HepG2 (cell line): ENCODE data around the gene FN1. TPM values are rescaled to one million over a fixed set of nuclear protein-coding genes. Genes with fewer than 3 reads are reported as not detected.

Experiments used
- ELF3 ChIP-seq: IDR thresholded peaks from 2 replicates; pipeline ENCODE4 v1.6.1; 2016; ENCODE audit warnings: missing genetic modification reagents, missing compliant biosample characterization
- ESRRA ChIP-seq: sonication (generic); formaldehyde crosslinking; IDR thresholded peaks from 2 replicates; pipeline ENCODE4 v1.5.1; 2020; ENCODE audit warnings: mild to moderate bottlenecking, low read depth, missing genetic modification reagents
- HNF4A ChIP-seq: sonication (generic); formaldehyde crosslinking; IDR thresholded peaks from 2 replicates; pipeline ENCODE4 v1.4.0; 2020; ENCODE audit warnings: missing genetic modification reagents
- IRF2 ChIP-seq: IDR thresholded peaks from 2 replicates; pipeline ENCODE4 v1.6.1; 2018; ENCODE audit warnings: missing genetic modification reagents, missing compliant biosample characterization
- MED1 ChIP-seq: sonication (generic); formaldehyde crosslinking; IDR thresholded peaks from 2 replicates; pipeline ENCODE4 v1.4.0; 2020; ENCODE audit warnings: missing genetic modification reagents
- NCOA2 ChIP-seq: sonication (generic); formaldehyde crosslinking; IDR thresholded peaks from 2 replicates; pipeline ENCODE4 v1.8.0; 2022; ENCODE audit warnings: inconsistent platforms
- RORA ChIP-seq: sonication (generic); formaldehyde crosslinking; IDR thresholded peaks from 2 replicates; pipeline ENCODE4 v1.5.0; 2020; ENCODE audit warnings: mild to moderate bottlenecking, missing genetic modification reagents, moderate library complexity
- SMC3 ChIP-seq: IDR thresholded peaks from 2 replicates; pipeline ENCODE4 v1.6.1; 2011; ENCODE audit warnings: low read length, improper control_type of control experiment
- ZNF143 ChIP-seq: sonication (generic); formaldehyde crosslinking; IDR thresholded peaks from 2 replicates; pipeline ENCODE4 v1.4.0; 2020; ENCODE audit warnings: missing genetic modification reagents
- ZNF331 ChIP-seq: sonication (generic); formaldehyde crosslinking; IDR thresholded peaks from 2 replicates; pipeline ENCODE4 v1.4.0; 2020; ENCODE audit warnings: missing genetic modification reagents
- ZNF563 ChIP-seq: sonication (generic); formaldehyde crosslinking; IDR thresholded peaks from 2 replicates; pipeline ENCODE4 v1.8.0; 2022; ENCODE audit warnings: mild to moderate bottlenecking, moderate library complexity, missing genetic modification reagents
- ZNF572 ChIP-seq: sonication (generic); formaldehyde crosslinking; IDR thresholded peaks from 2 replicates; pipeline ENCODE4 v1.5.1; 2020; ENCODE audit warnings: mild to moderate bottlenecking, missing genetic modification reagents
- ZSCAN9 ChIP-seq: IDR thresholded peaks from 2 replicates; pipeline ENCODE4 v1.6.1; 2016; ENCODE audit warnings: borderline replicate concordance
- polyA plus RNA-seq, 8 experiments: library from polyadenylated mRNA; depleted of rRNA in 3 of 8; stranded (reverse) in 7 of 8; unstranded in 1 of 8; fragments of >200 nt; fragmentation: Illumina TruSeq in 4 of 8; extraction: Trizol in 4 of 8; gene quantifications; 2 replicates each; pipeline versions ENCODE4 v1.2.1 to v1.2.3, GENCODE V29; 2011 to 2016; ENCODE audit warnings: low read depth in 4 of 8, missing spikeins in 1 of 8, mixed read lengths in 1 of 8; ENCODE audit not compliant: insufficient read depth in 1 of 8
- total RNA-seq, 5 experiments: library from RNA; depleted of rRNA; stranded (reverse); fragments of >200 nt; fragmentation: Illumina TruSeq; extraction: Trizol; gene quantifications; 2 replicates each; pipeline ENCODE4 v1.2.3, GENCODE V29; 2016; ENCODE audit warnings: low read depth in 1 of 5
- TF ChIP-seq, protein P1 (sequence below): sonication (generic); formaldehyde crosslinking; IDR thresholded peaks from 2 replicates; pipeline ENCODE4 v1.4.0; 2020; ENCODE audit warnings: missing genetic modification reagents, mild to moderate bottlenecking, borderline replicate concordance
- TF ChIP-seq, protein P2 (sequence below), 2 experiments: sonication (generic) in 1 of 2; formaldehyde crosslinking in 1 of 2; IDR thresholded peaks; 2 replicates each; pipeline versions ENCODE4 v1.6.1 to v1.9.0; 2014 to 2022; ENCODE audit warnings: antibody characterized with exemption in 1 of 2, borderline replicate concordance in 1 of 2, inconsistent platforms in 1 of 2, low read depth in 1 of 2, missing genetic modification reagents in 1 of 2
- TF ChIP-seq, protein P3 (sequence below): sonication (generic); IDR thresholded peaks from 2 replicates; pipeline ENCODE4 v1.6.1; 2016; ENCODE audit warnings: low read depth, borderline replicate concordance
- TF ChIP-seq, protein P4 (sequence below): sonication (generic); formaldehyde crosslinking; IDR thresholded peaks from 2 replicates; pipeline ENCODE4 v1.8.0; 2022; ENCODE audit warnings: low read depth, missing genetic modification reagents

Gene FN1
- total and polyA plus RNA-seq, 2 of the 13 experiments (the other 11 are each of a cell fraction or from before 2014, with no cell fraction given): 1,847 to 6,471 TPM

DNA sequence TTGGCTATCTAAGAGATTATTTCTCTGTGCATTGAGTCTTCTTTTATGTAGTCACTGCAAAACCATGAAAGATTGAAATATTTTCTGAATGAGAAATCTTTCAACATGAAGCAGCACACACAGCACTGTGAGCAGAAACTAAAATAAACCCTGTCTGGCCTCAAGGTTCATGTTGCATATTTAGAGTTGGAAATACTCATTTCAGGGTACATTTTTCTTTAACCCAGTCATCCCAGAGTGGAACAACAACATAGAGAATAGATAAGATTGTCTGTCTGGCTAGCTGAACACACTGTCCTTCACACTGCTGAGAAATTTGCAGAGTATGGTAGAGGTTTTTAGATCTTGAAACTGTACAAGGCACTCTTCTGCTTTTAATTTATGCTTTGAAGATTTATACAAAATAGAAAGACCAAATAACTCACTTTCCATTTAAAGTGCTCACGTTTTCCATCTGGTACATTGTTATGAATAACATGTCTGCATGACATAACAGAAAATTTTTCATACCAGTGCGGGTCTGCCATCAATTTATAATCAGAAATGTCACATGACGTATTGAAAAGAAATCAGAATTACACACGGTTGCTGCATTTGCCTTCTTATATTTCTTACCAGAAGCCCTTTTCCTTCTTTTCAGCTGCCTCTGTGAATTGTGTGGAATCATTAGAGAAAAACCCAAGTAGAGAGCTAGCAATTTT is 25.0 kb upstream of the FN1 start (continued):
- TF ChIP-seq, protein P1, sequence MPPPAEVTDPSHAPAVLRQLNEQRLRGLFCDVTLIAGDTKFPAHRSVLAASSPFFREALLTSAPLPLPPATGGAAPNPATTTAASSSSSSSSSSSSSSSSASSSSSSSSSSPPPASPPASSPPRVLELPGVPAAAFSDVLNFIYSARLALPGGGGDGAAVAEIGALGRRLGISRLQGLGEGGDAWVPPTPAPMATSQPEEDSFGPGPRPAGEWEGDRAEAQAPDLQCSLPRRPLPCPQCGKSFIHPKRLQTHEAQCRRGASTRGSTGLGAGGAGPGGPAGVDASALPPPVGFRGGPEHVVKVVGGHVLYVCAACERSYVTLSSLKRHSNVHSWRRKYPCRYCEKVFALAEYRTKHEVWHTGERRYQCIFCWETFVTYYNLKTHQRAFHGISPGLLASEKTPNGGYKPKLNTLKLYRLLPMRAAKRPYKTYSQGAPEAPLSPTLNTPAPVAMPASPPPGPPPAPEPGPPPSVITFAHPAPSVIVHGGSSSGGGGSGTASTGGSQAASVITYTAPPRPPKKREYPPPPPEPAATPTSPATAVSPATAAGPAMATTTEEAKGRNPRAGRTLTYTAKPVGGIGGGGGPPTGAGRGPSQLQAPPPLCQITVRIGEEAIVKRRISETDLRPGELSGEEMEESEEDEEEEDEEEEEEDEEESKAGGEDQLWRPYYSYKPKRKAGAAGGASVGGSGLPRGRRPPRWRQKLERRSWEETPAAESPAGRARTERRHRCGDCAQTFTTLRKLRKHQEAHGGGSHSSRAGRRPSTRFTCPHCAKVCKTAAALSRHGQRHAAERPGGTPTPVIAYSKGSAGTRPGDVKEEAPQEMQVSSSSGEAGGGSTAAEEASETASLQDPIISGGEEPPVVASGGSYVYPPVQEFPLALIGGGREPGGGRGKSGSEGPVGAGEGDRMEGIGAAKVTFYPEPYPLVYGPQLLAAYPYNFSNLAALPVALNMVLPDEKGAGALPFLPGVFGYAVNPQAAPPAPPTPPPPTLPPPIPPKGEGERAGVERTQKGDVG (CRISPR knock-in tag): no peak
- TF ChIP-seq HNF4A (CRISPR knock-in tag) (peak; percentile 49; the same call in 1 of the 2 replicates), ZSCAN9 (CRISPR knock-in tag) (peak; percentile 52; the same call in 1 of the 2 replicates), ZNF572 (CRISPR knock-in tag) (no peak), ESRRA (CRISPR knock-in tag) (no peak), IRF2 (CRISPR knock-in tag) (0 out of 2 replicates have a peak, but pooled peaks have one; percentile 33), ELF3 (0 out of 2 replicates have a peak, but pooled peaks have one; percentile 21), ZNF143 (no peak), RORA (CRISPR knock-in tag) (no peak; the same call in 1 of the 2 replicates), MED1 (CRISPR knock-in tag) (peak; percentile 67), ZNF563 (CRISPR knock-in tag) (no peak), ZNF331 (0 out of 2 replicates have a peak, but pooled peaks have one; percentile 38), NCOA2 (CRISPR knock-in tag) (peak; percentile 45; the same call in 1 of the 2 replicates), SMC3 (no peak)
- TF ChIP-seq, protein P2, sequence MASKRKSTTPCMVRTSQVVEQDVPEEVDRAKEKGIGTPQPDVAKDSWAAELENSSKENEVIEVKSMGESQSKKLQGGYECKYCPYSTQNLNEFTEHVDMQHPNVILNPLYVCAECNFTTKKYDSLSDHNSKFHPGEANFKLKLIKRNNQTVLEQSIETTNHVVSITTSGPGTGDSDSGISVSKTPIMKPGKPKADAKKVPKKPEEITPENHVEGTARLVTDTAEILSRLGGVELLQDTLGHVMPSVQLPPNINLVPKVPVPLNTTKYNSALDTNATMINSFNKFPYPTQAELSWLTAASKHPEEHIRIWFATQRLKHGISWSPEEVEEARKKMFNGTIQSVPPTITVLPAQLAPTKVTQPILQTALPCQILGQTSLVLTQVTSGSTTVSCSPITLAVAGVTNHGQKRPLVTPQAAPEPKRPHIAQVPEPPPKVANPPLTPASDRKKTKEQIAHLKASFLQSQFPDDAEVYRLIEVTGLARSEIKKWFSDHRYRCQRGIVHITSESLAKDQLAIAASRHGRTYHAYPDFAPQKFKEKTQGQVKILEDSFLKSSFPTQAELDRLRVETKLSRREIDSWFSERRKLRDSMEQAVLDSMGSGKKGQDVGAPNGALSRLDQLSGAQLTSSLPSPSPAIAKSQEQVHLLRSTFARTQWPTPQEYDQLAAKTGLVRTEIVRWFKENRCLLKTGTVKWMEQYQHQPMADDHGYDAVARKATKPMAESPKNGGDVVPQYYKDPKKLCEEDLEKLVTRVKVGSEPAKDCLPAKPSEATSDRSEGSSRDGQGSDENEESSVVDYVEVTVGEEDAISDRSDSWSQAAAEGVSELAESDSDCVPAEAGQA (IDR thresholded peaks at IDR 0.05; ENCODE audit: low read depth): no peak
- TF ChIP-seq, protein P2 (CRISPR knock-in tag; IDR thresholded peaks at IDR 0.05; ENCODE audit: borderline replicate concordance): no peak
- TF ChIP-seq, protein P3, sequence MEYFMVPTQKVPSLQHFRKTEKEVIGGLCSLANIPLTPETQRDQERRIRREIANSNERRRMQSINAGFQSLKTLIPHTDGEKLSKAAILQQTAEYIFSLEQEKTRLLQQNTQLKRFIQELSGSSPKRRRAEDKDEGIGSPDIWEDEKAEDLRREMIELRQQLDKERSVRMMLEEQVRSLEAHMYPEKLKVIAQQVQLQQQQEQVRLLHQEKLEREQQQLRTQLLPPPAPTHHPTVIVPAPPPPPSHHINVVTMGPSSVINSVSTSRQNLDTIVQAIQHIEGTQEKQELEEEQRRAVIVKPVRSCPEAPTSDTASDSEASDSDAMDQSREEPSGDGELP: no peak
- TF ChIP-seq, protein P4, sequence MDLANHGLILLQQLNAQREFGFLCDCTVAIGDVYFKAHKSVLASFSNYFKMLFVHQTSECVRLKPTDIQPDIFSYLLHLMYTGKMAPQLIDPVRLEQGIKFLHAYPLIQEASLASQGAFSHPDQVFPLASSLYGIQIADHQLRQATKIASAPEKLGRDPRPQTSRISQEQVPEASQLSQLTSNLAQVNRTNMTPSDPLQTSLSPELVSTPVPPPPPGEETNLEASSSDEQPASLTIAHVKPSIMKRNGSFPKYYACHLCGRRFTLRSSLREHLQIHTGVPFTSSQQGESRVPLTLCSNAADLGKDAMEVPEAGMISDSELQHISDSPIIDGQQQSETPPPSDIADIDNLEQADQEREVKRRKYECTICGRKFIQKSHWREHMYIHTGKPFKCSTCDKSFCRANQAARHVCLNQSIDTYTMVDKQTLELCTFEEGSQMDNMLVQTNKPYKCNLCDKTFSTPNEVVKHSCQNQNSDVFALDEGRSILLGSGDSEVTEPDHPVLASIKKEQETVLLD (CRISPR knock-in tag): no peak
